HEK293T (cell line): ENCODE measurements around the gene TMEM259.

Experiments used
- ARNT ChIP-seq: fragments of 450-650 bp; IDR thresholded peaks from 2 replicates; pipeline ENCODE4 v1.6.1; 2017; ENCODE audit warnings: mild to moderate bottlenecking
- BHLHE40 ChIP-seq: fragments of 450-650 bp; IDR thresholded peaks from 2 replicates; pipeline ENCODE4 v1.6.1; 2016; ENCODE audit warnings: mild to moderate bottlenecking, moderate library complexity, borderline replicate concordance
- ELF4 ChIP-seq: fragments of 450-650 bp; IDR thresholded peaks from 2 replicates; pipeline ENCODE4 v1.6.1; 2017; ENCODE audit warnings: antibody characterized with exemption
- FOXK2 ChIP-seq: fragments of 450-650 bp; IDR thresholded peaks from 2 replicates; pipeline ENCODE4 v1.6.1; 2016; ENCODE audit warnings: mild to moderate bottlenecking
- FOXM1 ChIP-seq: fragments of 450-650 bp; IDR thresholded peaks from 2 replicates; pipeline ENCODE4 v1.6.1; 2017; ENCODE audit warnings: mild to moderate bottlenecking, borderline replicate concordance
- HDGF ChIP-seq: fragments of 450-650 bp; IDR thresholded peaks from 2 replicates; pipeline ENCODE4 v1.6.1; 2017; ENCODE audit warnings: antibody characterized with exemption, borderline replicate concordance
- L3MBTL2 ChIP-seq: fragments of 450-650 bp; conservative IDR thresholded peaks from 2 replicates; pipeline ENCODE4 v1.6.1; 2016; ENCODE audit warnings: mild to moderate bottlenecking
- NFRKB ChIP-seq: fragments of 450-650 bp; IDR thresholded peaks from 2 replicates; pipeline ENCODE4 v1.6.1; 2016; ENCODE audit warnings: mild to moderate bottlenecking, moderate library complexity
- SP1 ChIP-seq: fragments of 450-650 bp; IDR thresholded peaks from 2 replicates; pipeline ENCODE4 v1.6.1; 2017
- SUZ12 ChIP-seq: fragments of 450-650 bp; IDR thresholded peaks from 2 replicates; pipeline ENCODE4 v1.6.1; 2016; ENCODE audit warnings: mild to moderate bottlenecking

GRCh38 chr19:982567-983170 is 38.3 kb downstream of the TMEM259 start:
- TF ChIP-seq NFRKB: no peak
- no peak for TF ChIP-seq SUZ12
- TF ChIP-seq FOXK2: no peak
- no peak for TF ChIP-seq L3MBTL2
- TF ChIP-seq BHLHE40: no peak
- no peak for TF ChIP-seq HDGF
- no peak for TF ChIP-seq SP1
- TF ChIP-seq ARNT: peak; percentile 68; the same call in 1 of the 2 replicates
- TF ChIP-seq ELF4: no peak
- peak; percentile 22; the same call in 1 of the 2 replicates for TF ChIP-seq FOXM1
